ENCODE data around the gene ABHD17C. TPM values are rescaled to one million over a fixed set of nuclear protein-coding genes. Genes with fewer than 3 reads are reported as not detected.
A peak's percentile ranks its signal among the peaks of the same experiment; 100 is the strongest.

The ABHD17C gene
- total and polyA plus RNA-seq, 2 of the 8 experiments (the other 6 are each of a cell fraction or from before 2014, with no cell fraction given), result 20.2 to 29.8 TPM

GRCh38 chr15:80694611-80695098 is 455 bp upstream of the ABHD17C start (continued):
- TF ChIP-seq CHD7 (IDR thresholded peaks at IDR 0.05; ENCODE audit: insufficient replicate concordance, low read length) (no peak), YY1 (IDR thresholded peaks at IDR 0.05; ENCODE audit: low read depth, low read length) (no peak), ASH2L (IDR thresholded peaks at IDR 0.05; ENCODE audit: low read length) (peak; percentile 31), SP2 (IDR thresholded peaks at IDR 0.05; ENCODE audit: low read length) (no peak), EZH2 (IDR thresholded peaks at IDR 0.05; ENCODE audit: low read depth, low read length, severe bottlenecking) (no peak), TAF1 (IDR thresholded peaks at IDR 0.05; ENCODE audit: low read depth, low read length) (0 out of 2 replicates have a peak, but pooled peaks have one; percentile 2), NRF1 (IDR thresholded peaks at IDR 0.05; ENCODE audit: low read depth, low read length) (no peak), EP300 (IDR thresholded peaks at IDR 0.05; ENCODE audit: borderline replicate concordance in 1 of 2, low read depth in 2 of 2, low read length in 2 of 2) (no peak), JUND (IDR thresholded peaks at IDR 0.05; ENCODE audit: low read length) (no peak), BCL11A (IDR thresholded peaks at IDR 0.05; ENCODE audit: low read depth in 2 of 2, low read length in 2 of 2) (no peak)

Measured in H1 (cell line).